BJ (cell line): ENCODE results near the gene PCGF3. TPM values are rescaled to one million over a fixed set of nuclear protein-coding genes. Genes with fewer than 3 reads are reported as not detected.

Experiments
- CTCF ChIA-PET: fragments of 350-600 bp; formaldehyde crosslinking; extraction: SDS; loops from one replicate; lab custom pipeline; 2021; ENCODE audit warnings: antibody characterized with exemption, inconsistent platforms; lab: Yijun Ruan, JAX
- POLR2A ChIA-PET: fragments of 300-600 bp; sonication (Branson Sonifier 250); formaldehyde crosslinking; extraction: SDS; loops from one replicate; lab custom pipeline; 2021; ENCODE audit warnings: antibody characterized with exemption; lab: Charles Lee
- DNase-seq: peaks from one replicate; pipeline ENCODE4 v3.0.0-alpha.2; 2011; ENCODE audit warnings: low read depth
- H3K27me3 ChIP-seq: 2 replicates; pipeline ENCODE4 v1.6.0; 2011; ENCODE audit warnings: low read length; ENCODE audit not compliant: control insufficient read depth, insufficient read depth
- H3K36me3 ChIP-seq: 2 replicates; pipeline ENCODE4 v1.5.1; 2011; ENCODE audit warnings: low read length; ENCODE audit not compliant: control insufficient read depth, insufficient read depth
- H3K4me3 ChIP-seq: 2 replicates; pipeline ENCODE4 v1.5.1; 2011; ENCODE audit warnings: low read depth, mild to moderate bottlenecking, control low read depth, low read length
- polyA plus RNA-seq: library from polyadenylated mRNA; depleted of rRNA; stranded (reverse); fragments of >200 nt; gene quantifications from 2 replicates; pipeline ENCODE4 v1.2.3, GENCODE V29; 2011
- TF ChIP-seq, protein P1 (sequence below): IDR thresholded peaks from 2 replicates; pipeline ENCODE4 v1.5.1; 2011; ENCODE audit warnings: low read depth, mild to moderate bottlenecking, control low read depth, inconsistent platforms, low read length, moderate library complexity; ENCODE audit not compliant: insufficient read depth

PCGF3 gene
- polyA plus RNA-seq, 1 experiment: 37.6 TPM

DNA sequence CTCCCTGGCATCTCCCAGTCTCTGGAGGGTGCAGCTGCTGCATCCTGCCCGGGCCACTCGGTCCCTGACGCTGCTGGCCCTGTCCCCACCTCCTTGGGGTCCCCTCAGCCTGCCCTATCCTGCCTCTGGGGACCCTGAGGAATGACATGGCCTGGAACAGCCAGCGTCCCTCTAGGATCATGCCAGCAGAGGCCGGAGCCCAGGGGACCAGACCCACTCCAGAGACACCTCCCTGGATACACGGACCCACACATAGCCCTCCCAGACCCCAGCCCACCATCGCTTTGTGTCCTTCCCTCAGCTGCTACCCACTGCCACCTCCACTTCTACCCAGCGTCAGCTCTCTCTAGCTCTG lies 84.8 kb downstream of the PCGF3 start:
- POLR2A ChIA-PET: no interaction called here
- Histone ChIP-seq H3K27me3 (peaks cover 26% of the 10 kb centered on the region), H3K36me3 (no peaks in the 10 kb centered on the region), H3K4me3 (no peak overlapping the region)
- CTCF ChIA-PET: no interaction called here
- DNase-seq: no peak
- TF ChIP-seq, protein P1, sequence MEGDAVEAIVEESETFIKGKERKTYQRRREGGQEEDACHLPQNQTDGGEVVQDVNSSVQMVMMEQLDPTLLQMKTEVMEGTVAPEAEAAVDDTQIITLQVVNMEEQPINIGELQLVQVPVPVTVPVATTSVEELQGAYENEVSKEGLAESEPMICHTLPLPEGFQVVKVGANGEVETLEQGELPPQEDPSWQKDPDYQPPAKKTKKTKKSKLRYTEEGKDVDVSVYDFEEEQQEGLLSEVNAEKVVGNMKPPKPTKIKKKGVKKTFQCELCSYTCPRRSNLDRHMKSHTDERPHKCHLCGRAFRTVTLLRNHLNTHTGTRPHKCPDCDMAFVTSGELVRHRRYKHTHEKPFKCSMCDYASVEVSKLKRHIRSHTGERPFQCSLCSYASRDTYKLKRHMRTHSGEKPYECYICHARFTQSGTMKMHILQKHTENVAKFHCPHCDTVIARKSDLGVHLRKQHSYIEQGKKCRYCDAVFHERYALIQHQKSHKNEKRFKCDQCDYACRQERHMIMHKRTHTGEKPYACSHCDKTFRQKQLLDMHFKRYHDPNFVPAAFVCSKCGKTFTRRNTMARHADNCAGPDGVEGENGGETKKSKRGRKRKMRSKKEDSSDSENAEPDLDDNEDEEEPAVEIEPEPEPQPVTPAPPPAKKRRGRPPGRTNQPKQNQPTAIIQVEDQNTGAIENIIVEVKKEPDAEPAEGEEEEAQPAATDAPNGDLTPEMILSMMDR: no peak

DNA sequence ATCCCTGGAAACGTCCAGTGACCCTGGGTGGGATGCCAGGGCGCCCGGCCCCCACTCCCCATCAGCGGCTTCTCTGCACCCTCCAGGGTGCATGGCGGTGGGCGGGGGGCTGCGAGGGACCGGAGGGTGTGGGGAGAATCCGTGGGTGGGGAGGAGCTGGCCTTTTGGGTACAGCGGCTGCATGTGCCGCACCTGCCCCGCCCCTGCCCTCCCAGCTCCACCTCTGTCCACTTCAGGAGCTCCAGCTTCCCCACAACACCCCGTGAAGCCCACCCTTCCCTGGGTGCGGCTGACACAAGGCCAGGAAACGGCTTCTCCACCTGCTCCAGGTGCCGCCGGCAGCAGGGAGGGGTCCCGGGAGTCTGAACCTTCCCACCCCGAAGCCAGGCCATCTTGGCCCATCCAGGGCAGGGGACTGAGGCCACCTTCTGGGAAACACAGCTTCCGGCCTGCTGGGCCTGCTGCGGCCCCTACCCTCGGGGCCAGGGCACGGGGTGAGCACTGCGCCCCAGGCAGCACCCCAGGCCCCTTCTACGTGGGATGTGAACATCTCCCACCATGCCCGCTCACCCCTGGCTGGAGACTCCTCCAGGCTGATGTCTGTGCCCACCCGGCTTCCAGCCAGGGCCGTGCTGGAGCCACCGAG lies 85.7 kb downstream of the PCGF3 start:
- DNase-seq: no peak
- ChIA-PET POLR2A (no interaction called here), CTCF (interaction anchor here (1.1 kb wide), 1 partner anchor 10 kb away, joined by 3 read pairs; no protein-coding TSS in a partner anchor)

DNA sequence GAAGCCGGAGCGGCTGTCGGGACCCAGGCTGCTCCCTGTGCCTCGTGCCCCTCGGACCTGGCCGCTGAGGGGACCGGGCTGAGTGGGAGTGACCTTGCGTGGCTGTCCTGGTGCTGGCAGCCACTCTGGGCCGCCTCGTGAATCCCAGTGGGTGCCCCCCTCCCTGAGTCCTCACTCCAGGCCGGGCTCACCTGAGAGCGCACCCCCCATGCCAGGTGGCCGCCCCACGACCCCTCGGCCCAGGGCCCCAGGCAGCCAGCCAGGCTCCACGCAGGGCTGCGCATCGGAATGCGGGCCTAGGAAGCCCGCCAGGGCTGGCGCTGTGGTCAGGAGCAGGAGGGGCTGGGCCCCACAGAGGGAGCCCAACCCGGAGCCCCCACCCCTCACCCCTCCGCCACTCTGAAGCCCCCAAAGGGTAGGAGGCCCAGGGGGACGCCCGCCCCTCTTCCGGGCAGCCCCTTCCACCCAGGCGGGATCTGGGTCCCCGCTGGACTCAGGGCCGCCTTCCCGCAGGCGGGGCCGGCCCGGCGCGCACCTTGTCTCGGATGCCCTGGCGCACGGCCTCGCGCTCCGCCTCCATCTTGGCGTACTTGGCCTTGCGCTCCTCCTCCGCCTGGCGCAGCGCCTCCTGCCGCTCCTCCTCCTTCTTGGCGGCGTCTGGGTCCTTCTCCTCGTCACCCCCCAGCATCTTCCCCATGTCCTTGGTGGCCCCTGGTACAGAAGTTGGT lies 86.4 kb downstream of the PCGF3 start:
- Histone ChIP-seq H3K4me3 (no peak overlapping the region; the same call in 1 of the 2 replicates), H3K36me3 (no peaks in the 10 kb centered on the region), H3K27me3 (peaks cover 36% of the 10 kb centered on the region)
- no peak for DNase-seq
- ChIA-PET POLR2A (no interaction called here), CTCF (interaction anchor here (1.1 kb wide), 1 partner anchor 10 kb away, joined by 3 read pairs; no protein-coding TSS in a partner anchor)
- TF ChIP-seq, protein P1: no peak

More for the DNA sequence above, 85.7 kb downstream of the PCGF3 start:
- peaks cover 32% of the 10 kb centered on the region for H3K27me3 ChIP-seq
- no peaks in the 10 kb centered on the region for H3K36me3 ChIP-seq
- H3K4me3 ChIP-seq: no peak overlapping the region
- TF ChIP-seq, protein P1: no peak

DNA sequence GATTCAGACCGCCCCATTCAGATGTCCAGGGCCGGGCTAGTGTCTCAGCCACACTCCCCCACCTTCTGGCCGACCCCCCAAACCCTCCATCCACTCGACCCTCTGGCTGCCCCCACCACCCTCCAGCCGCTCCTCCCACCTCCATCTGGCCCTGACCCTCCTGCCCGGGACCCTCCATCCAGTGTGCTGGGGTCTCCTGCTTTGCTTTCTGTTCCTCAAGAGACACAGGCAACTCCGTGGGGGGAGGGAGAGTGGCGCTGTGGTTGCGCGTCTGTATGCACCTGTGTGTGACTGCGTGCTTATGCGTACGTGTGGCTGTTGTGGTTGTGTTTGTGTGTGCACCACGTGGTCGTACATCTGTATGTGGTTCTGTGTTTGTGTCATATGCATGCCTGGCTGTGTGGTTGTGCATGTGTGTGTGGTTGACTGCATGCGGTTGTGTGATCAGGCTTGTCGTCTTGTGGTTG lies 87.0 kb downstream of the PCGF3 start:
- Histone ChIP-seq H3K27me3 (peaks cover 36% of the 10 kb centered on the region), H3K4me3 (no peak overlapping the region), H3K36me3 (no peaks in the 10 kb centered on the region)
- DNase-seq: no peak
- POLR2A ChIA-PET: no interaction called here
- CTCF ChIA-PET: no interaction called here
- TF ChIP-seq, protein P1: no peak

DNA sequence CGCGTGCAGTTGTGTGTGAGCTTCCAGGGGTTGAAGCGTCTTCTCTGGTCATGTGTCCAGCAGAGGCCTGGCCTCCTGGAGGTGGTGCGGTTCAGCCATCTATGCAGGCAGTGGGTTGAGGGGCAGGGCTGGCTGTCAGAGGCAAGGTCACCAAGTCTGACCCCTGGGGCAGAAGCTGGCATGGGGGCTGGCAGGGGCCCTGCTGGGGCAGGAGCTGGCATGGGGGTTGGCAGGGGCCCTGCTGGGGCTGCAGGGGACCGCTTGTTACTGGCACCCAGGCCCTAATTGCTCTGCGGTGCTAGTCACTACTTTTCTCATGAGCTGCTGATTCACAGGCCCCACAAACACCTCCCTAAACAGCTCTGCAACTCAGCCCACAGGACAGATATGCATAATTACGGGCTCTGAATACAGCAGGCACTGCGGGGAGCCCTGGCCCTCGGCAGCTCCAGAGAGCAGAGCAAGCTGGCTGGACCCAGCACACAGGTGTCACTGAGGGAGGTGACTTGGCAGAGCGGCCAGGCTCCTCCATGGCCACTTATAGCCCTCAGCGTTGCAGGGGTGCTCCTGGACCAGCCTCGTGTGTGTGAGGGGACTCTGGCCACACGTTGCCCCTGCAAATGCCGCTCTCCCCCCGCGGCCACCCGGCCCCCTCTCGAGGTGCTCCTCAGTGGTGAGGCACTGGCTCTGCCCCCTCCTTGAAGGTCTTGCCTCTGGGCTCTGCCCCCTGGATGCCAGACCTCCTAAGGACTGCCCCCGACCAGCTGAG lies 87.6 kb downstream of the PCGF3 start:
- Histone ChIP-seq H3K4me3 (no peak overlapping the region), H3K27me3 (peaks cover 36% of the 10 kb centered on the region), H3K36me3 (no peaks in the 10 kb centered on the region)
- CTCF ChIA-PET: no interaction called here
- POLR2A ChIA-PET: no interaction called here
- DNase-seq: no peak
- TF ChIP-seq, protein P1: no peak
